CD4-positive, alpha-beta T cell treated with Interleukin-17A for 4 hours (primary cell): Measurements from ENCODE around the gene ZNF668.
A peak's percentile ranks its signal among the peaks of the same experiment; 100 is the strongest.
"Not testable (repeated sequence)": the region's sequence is repeated elsewhere in the genome, so short reads cannot be mapped to it uniquely, and the experiment has no call there.

Experiments used
- DNase-seq: peaks from one replicate; pipeline ENCODE4 v3.0.0-alpha.2; 2020; ENCODE audit warnings: mixed read lengths

Gene ZNF668

DNA sequence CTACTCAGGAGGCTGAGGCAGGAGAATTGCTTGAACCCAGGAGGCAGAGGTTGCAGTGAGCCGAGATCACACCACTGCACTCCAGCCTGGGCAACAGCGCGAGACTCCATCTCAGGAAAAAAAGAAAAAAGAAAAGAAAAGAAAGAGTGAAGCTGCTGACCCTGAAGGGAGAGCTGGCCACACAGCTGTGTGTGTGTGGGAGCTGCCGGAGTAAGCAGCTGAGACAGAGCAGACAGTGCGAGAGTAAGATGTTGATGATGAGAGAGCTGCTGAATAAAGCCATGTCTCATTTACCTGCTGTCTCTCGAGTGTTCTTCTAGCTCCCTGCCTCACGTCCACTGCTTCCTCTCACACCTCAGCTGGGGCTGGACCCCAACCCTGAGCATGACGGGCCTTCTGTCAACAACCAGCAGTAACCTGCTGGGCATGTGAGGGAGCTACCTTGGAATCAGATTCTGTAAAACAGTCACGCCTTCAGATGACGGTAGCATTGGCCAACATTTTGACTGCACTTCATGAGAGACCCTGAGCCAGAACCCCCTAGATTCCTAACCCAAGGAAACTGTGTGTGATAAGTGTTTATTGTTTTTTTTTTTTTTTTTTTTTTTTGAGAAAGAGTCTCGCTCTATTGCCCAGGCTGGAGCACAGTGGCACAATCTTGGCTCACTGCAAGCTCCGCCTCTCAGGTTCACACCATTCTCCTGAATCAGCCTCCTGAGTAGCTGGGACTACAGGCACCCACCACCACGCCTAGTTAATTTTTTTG lies 27.0 kb upstream of the ZNF668 start:
- DNase-seq = not testable (repeated sequence)

DNA sequence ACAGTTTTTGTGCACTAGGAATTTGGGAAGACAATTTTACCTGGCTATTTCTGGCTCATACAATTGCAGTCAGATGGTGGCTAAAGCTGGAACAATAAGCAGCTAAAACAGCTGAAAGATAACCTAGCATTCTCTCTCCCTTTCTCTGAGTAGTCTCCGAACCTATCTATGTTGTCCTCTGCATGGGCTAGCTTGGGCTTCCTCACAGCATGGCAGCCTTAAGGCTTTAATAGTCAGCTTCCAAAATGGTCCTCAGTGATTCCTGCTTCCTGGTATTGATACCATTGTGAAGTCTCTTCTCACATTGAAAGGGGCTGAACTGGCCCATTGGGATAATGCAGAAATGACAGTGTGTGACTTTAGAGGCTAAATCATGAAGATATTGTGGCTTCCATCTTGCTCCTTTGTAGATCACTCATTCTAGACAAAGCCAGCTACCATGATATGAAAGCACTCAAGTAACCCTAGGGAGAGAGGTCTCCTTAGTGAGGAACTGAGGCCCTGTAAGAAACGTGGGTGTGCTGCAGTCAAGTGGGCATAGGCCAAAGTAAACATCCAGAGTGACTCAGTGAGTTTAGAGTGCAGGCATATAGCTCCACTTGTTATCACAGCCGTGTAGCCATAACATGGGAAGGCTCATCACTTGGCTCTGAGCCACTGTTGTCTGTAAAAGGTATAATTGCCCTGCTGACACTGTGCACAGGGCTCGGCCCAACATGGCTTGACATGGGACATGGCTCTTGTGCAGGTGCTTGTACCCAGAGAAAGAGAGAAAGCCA lies 26.0 kb upstream of the ZNF668 start:
- DNase-seq = no peak

DNA sequence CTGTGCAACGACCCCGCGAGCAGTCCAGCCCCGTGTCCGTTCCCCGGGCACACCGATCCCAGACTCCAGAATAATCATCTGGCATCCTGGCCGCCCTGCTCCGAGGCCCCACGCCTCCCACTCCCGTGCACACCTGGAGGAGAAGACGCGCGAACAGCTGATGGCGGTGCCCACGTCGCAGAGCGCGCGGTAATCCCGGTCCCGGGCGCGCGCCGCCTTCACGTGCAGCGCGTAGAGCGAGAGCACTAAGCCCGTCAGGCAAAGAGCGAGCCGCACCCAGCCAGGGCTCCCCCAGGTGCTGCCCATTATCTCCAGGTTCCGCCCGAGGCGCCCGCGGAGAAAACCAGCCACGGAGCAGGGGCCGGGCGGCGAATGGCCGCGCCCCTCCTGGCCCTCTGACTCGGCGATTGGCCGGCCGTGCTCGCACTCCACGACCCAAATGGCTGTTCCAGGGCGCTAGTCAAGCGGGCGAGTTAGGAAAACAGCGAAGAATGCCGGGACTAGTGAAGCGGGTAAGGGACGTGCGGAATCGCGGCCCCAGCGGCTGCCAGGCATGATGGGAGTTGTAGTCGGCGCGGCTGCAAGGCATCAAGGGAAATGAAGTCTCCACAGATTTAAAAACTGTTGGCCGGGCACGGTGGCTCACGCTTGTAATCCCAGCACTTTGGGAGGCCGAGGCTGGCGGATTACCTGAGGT lies 20.5 kb upstream of the ZNF668 start, which contains the start of gene VKORC1:
VKORC1 (minus strand) TSS at position 374 of the 697 bp plus-strand sequence; CDS start at position 306, 68 bp downstream.
- DNase-seq = peak; percentile 91

DNA sequence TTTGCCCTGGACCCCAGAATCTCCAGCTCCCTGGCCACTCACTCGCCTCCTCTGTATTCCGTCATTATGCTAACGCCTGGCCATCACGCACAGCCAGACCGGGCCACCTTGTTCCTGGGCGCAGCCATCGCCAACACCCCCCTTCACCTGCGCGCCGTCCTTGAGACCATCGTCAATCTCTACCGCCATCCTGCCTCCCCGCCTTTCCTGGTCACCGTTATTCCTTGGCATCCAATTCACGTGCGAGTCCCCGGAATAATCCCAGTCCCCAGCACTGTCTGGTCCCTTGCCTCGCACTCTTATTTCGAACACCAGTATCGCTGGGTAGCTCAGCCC lies 20.0 kb upstream of the ZNF668 start:
- no peak for DNase-seq

DNA sequence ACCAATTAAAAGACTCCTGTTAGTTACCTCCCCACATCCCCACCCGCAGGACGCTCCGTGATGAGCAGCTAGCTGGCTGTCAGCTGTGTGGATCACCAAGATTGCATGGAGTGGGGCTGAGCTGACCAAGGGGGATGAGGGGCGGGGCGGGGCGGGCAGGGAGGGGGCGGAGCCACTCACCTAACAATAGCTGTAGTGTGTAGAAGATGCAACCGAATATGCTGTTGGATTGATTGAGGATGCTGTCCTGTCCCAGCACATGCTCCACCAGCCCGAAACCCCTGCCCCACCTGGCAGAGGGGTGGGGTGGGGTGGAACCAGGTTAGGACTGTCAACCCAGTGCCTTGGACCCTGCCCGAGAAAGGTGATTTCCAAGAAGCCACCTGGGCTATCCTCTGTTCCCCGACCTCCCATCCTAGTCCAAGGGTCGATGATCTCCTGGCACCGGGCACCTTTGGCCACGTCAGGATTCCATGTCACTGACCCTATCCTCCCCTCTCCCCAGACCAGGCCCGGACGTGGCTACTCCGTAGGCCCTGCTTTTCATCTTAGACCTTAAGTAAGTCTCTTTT lies 19.2 kb upstream of the ZNF668 start:
- DNase-seq = no peak

DNA sequence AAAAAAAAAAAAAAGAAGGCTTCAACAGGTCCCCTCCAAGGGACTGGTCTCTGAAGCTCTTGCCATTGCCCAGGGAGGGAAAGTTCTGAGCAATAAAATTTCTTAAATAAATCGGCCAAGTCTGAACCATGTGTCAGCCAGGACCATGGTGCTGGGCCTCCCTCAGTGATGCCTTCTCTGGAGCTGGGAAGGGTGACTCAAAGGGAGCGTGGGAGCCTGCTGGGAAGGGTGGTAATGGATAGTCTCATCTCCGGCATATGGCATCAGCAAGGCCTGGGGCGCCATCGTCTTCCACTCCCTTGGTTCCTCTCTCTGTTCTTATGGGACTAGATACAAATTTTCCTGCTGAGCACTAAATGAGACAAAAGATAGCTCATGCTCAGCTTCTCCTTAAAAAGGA lies 18.3 kb upstream of the ZNF668 start:
- no peak for DNase-seq

DNA sequence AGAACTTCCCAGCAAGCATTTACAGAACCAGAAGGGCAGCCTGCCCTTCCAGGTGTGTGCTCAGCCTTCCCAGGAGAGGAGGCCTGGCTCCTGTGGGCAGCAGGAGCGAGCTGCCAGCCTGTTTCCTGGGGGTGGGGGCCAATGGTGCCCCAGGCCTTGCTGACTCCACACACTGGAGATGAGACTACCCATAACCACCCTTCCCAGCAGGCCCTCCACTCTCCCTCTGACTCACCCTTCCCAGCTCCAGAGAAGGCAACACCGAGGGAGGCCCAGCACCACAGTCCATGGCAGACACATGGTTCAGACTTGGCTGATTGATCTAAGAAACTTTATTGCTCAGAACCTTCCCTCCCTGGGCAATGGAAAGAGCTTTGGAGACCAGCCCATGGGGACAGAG lies 16.5 kb upstream of the ZNF668 start:
- DNase-seq = no peak

DNA sequence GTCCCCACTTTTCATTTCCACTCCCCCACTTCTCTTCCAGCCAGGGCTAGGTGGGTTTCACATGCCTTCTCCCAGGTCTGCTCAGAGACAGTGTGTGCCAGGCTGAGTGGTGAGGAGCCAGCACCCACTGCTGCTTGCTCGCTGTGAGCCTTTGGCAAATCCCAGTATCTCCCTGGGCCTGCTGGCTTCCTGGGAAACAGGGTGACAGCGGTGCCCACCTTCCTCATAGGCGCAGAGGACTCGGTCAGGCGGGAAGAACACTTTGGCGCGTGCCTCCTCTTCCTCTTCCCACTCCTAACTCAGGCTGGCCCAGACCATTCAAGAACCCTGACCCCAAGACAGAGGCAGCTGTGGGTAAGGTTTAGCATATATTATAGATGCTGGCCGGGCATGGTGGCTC lies 15.2 kb upstream of the ZNF668 start:
- no peak for DNase-seq

DNA sequence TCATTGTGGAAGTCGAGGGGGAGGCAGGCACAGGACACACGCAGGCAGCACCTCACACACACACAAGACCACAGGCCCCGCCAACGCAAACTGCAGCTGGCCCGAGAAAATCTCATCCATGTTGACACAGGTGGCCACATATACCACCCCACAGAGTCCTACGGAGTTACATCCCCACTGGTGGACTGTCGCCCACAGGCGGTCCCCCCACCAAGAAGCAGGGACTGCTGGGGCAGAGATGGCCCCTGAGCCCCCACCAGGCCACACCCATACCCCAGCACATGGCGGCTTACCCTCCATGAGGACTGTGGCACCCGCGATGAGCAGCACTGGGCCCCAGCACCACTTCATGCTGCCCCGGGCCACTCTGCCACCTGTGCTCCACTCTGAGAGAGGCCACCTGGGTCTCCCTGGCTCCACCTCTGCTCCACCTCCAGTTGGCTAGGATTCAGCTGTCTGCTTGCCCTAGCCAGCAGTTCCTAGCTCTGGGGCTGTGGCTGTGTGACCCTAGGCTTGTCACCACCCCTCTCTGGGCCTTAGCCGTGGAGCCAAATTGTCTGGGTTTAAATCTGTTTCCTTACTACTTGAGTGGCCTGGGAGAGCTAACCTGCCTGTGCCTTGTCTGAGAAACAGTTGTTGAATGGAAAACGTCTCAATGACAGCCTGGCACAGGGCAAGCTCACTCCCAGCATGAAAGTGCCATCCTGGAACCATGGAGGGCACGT lies 14.6 kb upstream of the ZNF668 start, which contains the start of gene PRSS53:
PRSS53 (minus strand) TSS at position 485 of the 725 bp plus-strand sequence; CDS start at position 351, 134 bp downstream.
- DNase-seq = no peak

DNA sequence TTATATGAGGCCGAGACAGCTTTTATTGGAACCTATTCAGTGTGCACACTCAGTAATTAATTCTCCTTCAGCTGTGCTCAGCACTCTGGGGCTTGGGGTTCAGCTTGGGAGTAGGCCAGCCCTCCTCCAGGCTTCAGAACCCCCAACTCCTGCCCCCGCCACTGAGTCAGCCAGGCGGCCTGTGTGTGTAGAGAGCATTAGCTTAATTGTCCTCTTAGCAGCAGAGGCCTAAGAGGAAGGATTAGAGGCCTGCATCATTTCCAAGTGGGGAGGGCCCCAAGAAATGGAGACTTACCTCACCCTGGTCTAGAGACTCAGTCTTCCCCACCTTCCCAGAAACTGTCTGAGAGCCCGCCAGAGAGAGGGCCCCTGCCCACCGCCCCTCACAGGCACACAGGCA lies 13.9 kb upstream of the ZNF668 start:
- no peak for DNase-seq

DNA sequence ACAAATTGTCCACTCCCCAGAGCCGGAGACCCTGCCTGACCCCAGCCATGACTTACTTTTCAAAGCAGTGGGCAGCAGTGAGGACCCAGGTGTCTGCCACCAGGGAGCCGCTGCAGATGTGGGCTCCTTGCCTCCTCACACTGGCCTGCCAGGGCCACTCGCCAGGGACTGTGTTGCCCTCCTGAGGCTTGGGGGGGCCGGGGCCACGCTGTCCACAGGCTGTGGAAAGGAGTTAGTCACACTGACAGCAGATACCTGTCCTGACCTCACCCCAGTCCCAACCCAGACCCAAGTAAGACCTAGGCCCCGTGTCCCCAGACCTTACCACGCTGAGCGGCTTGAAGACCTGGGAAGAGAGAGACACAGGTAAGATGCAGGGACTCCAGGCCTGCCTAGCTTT lies 13.4 kb upstream of the ZNF668 start:
- no peak for DNase-seq

DNA sequence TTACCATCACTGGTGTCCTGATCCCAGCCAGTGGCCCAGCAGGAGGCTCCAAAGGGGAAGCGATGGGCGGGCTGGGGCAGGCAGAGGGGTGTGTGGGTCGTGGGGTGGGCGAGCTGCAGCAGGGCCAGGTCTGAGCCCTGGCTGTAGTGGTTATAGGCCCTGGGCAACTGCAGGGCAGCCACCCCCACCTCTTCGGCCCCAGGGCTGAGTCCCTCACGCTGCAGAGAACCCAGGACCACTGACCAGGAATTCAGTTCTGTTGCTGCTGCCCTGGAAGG lies 12.5 kb upstream of the ZNF668 start:
- no peak for DNase-seq

DNA sequence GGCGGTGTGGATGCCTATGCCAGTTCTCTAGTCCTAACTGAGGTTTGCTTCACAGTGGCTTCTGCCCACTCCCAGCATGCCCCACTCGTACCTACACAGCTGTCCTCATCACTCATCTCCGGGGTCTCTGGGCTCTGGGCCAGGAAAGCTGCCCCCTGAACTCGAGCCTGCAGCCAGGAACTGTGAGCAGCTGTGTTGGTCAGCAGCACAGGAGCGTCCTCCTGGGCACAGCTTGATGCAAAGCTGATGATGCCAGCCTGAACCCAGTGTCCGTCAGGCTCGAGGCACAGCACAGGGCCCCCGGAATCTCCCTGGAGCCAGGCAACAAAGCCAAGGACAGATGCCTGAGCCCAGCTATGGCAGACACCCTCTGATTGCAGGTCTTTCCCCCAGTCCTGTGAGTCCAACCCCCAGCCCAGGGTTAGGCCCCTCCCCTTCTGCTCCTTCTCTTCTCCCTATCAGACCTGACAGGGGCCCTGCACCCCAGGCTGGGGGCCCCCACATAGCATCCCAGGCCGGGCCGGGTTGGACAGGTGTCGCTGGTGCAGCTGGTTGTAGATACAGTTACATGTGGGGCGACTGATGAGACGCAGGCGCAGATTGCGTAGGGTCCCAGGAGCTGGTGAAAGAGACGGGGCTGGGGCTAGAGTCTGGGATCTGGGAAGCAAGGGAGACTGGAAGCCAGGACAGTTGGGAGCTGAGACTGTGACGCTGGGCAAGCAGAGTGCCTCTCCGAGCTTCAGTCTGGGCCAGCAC lies 12.0 kb upstream of the ZNF668 start:
- DNase-seq = no peak

DNA sequence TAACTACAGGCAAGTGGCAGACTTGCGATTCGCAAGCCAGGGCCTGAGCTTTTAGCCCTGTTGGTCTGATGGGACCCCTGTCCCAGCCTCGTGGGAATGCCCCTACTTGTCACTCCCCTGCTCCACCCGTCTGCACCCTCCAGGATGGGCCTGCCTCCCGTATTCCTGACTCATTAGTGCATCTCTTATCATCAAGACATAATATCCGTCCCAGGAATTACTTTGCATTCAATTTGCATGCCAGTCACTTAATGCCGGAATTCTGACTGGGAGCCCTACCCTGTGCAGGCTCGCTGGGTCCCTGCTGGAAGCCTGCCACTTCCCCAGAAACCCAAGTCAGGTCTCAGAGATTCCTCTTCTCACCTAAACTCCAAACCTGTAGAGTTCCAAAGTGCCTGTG lies 11.4 kb upstream of the ZNF668 start:
- DNase-seq = no peak

DNA sequence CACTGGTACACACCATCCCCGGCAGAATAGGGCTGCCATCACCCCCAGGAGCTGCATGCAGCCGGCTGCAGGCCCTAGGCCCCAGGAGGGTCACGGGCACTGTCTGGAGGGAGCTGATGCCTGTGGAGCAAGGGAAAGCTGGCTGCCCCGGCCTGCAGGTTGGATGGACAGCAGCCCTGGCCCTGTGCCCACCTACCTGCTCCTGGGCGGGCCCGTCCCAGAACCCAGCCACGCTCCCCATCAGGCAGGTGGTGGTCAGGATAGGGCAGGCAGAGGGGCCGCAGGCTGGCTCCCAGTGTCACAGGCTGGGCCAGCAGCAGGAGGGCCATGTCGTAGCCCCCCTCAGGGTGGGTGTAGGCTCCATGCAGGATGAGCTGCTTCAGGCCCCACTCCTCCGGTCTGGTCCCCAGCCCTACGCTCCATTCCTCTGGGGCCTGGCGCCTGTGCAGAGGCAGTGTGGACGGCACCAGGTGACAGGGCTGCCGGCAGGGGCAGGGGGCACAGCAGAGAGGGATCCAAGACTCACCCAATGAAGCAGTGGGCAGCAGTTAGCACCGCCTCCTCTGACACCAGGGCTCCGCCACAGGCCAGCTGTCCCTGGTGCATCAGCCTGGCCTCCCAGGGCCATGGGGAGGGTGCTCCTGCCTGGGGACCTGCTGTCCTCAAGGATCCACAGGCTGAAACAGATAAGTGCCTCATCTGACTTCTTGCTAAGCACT lies 10.7 kb upstream of the ZNF668 start:
- no peak for DNase-seq

DNA sequence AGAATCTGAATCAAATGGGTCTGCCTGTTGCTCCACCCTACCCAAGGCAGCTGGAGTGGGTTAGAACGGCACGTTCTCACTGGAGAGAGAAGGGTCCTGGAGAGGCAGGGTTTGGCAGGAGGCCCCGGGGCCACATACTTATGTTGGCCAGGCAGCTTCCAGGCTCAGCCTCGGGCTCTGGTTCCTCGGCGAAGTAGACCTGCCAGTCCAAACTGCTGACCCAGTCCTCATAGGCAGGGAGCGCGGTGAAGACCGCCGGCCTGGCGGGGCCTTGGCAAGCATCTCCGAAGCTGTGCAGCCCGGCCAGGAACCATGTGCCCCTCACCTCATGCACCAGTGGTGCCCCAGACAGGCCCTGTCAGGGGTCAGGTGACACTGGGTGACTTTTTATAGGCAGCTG lies 9.9 kb upstream of the ZNF668 start:
- DNase-seq = no peak

DNA sequence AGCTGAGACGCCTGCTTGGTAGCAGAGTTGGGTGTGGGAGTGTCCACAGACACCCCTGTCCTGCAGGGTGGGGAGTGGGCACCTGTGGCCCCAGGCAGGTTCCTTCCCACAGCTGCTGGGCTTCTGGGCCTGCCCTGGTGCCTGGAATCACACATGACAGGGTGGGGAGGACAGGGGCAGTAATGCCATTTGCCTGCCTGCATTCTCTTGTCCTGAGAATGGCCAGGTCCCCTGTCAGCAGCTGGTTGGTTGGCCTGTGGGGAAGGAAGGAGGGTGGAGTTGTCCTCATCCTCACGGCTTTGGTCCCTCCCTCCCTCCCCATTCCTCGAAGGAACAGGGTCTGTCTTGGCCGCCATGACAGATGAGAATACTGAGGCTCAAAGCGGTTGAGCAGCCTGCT lies 9.5 kb upstream of the ZNF668 start:
- DNase-seq = no peak

DNA sequence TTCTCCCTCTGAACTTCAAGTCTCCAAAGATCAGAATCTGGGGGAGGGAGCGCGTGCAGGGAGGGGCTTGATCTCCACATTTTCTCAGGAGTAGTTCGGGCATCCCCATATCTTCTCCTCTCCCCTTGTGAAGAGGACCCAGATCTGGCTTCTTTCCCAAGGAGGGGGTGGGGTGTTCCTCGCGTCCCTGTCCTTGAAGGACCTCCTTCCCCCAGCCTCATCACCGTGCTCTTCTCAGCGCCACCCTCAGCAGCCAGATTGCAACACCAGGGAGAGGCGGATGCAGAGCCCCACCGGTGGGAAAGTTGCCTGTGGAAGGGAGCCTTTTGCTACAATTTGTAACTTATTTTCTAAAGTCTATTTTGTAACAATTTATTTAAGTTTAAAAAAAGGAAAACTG lies 9.0 kb upstream of the ZNF668 start:
- DNase-seq = no peak

DNA sequence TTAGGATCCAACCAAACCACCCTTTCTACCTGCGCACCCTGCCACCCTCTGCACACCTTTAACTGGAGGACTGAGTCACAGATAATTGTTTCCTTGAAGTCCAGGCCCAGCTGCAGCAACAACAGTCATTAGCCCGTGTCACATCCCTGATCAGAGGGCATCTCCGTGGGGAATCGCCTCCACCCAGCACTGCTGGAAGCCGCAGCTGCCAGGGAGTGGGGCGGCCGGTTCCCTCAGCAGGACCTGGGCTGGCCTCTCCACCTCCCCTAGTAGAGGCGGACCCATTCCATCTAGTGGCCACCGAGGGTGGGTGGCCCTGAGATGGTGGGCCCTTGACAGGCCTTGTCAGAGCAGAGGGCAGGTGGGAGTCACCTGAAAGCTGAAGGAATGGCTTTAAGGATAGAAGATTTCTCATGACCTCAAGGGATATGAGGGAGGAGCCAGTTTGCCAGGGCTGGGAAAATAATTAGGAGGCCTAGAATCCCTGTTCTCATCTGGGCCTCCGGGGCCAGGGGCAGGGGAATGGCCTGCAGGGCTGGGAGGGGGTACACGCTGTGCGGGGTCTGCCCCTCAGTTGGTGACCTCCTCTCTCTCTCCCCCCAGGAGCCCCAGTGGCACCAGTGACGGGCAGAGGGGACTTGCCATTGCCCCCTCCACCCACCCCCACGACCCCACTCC lies 8.5 kb upstream of the ZNF668 start:
- DNase-seq = no peak

DNA sequence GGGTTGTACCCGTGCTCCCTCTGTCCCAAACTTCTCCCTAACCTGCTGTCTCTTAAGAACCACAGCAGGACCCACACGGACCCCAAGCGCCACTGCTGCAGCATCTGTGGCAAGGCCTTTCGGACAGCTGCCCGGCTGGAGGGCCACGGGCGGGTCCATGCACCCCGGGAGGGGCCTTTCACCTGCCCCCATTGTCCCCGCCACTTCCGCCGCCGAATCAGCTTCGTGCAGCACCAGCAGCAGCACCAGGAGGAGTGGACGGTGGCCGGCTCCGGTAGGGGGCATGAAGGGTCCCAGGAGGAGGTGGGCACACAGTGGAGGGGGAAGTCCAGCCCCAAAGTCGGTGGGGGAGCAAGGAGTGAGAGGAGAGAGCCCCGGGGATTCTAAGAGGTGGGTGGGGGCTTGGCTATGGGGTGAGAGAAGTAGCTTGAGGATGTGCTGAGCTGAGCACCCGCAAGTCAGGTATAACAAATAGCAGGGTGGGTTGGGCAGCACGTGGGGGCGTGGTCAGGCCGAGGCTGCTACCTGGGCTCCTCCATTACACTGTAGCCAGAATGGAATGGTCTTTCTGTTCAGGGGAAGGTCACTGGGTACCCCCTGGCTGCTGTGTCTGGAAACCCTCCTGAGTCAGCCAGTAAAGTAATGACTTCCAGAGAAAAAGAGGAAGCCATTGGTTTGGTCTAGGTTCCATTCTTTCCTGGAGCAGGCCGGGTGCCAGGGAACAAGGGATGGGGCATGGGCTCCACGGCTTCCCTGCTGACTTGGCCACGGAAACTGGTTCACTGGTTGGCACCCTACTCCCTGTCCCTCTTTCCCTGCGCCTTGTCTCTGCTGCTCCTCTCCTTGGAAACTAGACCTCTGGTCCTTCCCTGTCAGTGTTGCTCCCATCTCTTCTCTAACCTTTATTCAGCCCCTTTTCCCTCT lies 7.7 kb upstream of the ZNF668 start:
- DNase-seq = no peak
